Neuron (in vitro differentiated cells): ENCODE data around the gene CHN2.

ENCODE experiments used
- H2AFZ ChIP-seq: one replicate; pipeline ENCODE4 v1.6.1; 2013; ENCODE audit warnings: low read depth, mild to moderate bottlenecking, inconsistent platforms, low read length, moderate library complexity
- H3K27me3 ChIP-seq: one replicate; pipeline ENCODE4 v1.6.1; 2013; ENCODE audit warnings: low read length; ENCODE audit not compliant: insufficient read depth
- H3K36me3 ChIP-seq: one replicate; pipeline ENCODE4 v1.6.1; 2013; ENCODE audit warnings: low read length; ENCODE audit not compliant: insufficient read depth
- H3K4me1 ChIP-seq: one replicate; pipeline ENCODE4 v1.6.1; 2013; ENCODE audit warnings: low read length; ENCODE audit not compliant: insufficient read depth
- H3K4me3 ChIP-seq: 2 replicates; pipeline ENCODE4 v1.5.1; 2013; ENCODE audit warnings: mild to moderate bottlenecking, low read length, moderate library complexity
- H3K9me3 ChIP-seq: one replicate; pipeline ENCODE4 v1.6.1; 2013; ENCODE audit warnings: low read length

The CHN2 gene

GRCh38 chr7:29237489-29237888 lies 42.9 kb downstream of the CHN2 start:
- Histone ChIP-seq H3K27me3 (no peaks in the 10 kb centered on the region), H3K4me1 (peaks cover 3% of the 10 kb centered on the region), H3K9me3 (no peaks in the 10 kb centered on the region), H2AFZ (no peak overlapping the region), H3K36me3 (no peaks in the 10 kb centered on the region), H3K4me3 (no peak overlapping the region)

- no peaks in the 10 kb centered on the region for H3K36me3 ChIP-seq
- H2AFZ ChIP-seq: no peak overlapping the region
- H3K4me1 ChIP-seq: peaks cover 3% of the 10 kb centered on the region
- no peaks in the 10 kb centered on the region for H3K9me3 ChIP-seq
- no peak overlapping the region for H3K4me3 ChIP-seq
- no peaks in the 10 kb centered on the region for H3K27me3 ChIP-seq
Observed at GRCh38 chr7:29239638-29240037, 45.1 kb downstream of the CHN2 start.

DNA sequence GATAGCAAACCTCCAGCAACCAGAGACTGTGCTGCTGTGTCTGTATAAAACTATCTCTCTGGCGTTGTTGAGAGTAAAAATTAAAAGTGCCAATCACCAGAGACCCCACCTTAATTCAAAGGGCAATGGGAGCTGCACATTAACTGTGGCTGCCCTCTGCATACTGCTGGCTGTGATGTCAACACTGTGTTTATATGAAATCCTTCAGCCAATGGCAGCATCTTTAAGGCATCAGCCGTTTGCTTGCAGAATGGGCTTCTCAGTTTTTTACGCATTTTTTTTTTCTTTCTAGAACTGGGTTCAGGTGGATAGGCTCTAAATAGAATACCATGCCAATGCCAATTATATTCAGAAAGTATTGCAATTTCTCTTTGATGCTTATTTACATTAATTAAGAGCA lies 47.7 kb downstream of the CHN2 start:
- H3K4me1 ChIP-seq: peaks cover 4% of the 10 kb centered on the region
- no peaks in the 10 kb centered on the region for H3K27me3 ChIP-seq
- H2AFZ ChIP-seq: no peak overlapping the region
- no peaks in the 10 kb centered on the region for H3K36me3 ChIP-seq
- H3K4me3 ChIP-seq: no peak overlapping the region
- H3K9me3 ChIP-seq: no peaks in the 10 kb centered on the region

DNA sequence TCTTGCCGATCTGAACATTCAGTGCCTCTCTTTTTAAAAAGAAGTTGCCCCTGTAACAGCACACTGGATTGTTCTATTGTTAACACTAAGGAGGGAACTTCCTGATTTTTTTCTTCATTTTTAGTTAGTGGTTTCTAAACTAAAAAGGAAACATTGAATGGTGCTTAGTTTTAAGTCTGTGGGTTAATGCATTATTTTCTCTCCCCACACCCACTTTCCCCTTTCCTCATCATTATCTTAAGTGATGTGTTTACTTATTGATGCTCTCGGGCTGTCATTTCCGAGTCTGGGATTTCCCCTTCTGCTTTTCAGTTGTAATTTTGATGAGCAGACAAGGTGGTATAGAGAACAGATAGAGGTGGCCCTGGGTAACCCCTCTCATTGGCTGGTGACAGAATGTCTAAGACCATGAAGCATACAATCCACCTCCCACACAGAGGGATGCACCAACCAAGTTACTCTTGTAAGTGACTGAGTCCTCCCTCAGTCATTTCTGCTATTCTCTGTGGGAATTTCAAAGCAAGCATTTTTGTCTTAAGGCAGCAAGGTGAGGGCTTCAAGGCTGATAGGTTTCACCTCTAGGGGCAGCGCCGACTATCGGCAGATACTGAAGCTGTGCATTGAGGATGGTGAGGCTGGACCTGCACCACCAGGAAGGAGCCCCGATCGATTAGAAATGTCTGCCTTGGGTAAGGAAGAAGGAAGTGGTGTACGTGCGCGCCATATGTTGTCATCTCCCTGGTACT lies 49.5 kb downstream of the CHN2 start:
- peaks cover 6% of the 10 kb centered on the region for H3K4me1 ChIP-seq
- no peaks in the 10 kb centered on the region for H3K27me3 ChIP-seq
- no peak overlapping the region for H3K4me3 ChIP-seq

DNA sequence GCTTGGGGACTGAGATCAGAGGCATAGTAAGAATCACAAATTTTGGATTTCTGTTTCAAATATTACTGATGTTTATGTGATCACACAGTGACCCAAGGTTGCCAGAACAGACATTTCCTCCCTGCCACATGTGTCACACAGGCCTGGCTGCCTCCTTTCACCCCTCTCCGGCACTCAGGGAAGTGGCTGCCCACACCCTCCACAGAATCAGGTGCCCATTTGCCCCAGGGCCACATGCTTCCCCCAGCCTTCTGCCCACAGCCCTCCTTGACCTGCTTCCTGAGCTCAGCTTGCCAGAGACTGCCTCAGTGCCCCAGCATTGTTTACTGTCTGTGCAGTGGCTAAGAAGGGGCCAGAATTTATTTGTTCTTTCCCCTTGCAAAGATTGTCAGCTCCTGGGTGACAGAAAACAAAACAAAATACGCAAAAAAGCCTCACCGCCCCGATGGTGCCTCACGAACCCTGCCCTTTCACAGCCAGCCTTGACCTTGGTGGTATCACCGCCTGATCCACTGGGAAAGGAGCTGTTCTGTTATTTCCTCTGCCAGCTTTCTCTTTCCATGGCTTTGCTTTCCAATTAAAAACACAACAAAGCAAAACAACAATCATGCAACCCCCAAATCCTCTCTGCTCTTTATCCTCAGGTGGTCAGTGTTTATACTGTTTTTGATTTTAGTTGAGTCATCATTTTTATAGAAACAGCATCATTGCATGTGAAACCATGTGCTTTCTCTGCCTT lies 52.8 kb downstream of the CHN2 start:
- peaks cover 6% of the 10 kb centered on the region for H3K4me1 ChIP-seq
- no peaks in the 10 kb centered on the region for H3K9me3 ChIP-seq
- no peaks in the 10 kb centered on the region for H3K36me3 ChIP-seq
- no peak overlapping the region for H2AFZ ChIP-seq
- no peak overlapping the region for H3K4me3 ChIP-seq
- no peaks in the 10 kb centered on the region for H3K27me3 ChIP-seq

More for the DNA sequence above, 49.5 kb downstream of the CHN2 start:
- Histone ChIP-seq H2AFZ (no peak overlapping the region), H3K36me3 (no peaks in the 10 kb centered on the region), H3K9me3 (no peaks in the 10 kb centered on the region)

GRCh38 chr7:29247963-29248236 lies 53.3 kb downstream of the CHN2 start:
- H2AFZ ChIP-seq: no peak overlapping the region
- H3K9me3 ChIP-seq: no peaks in the 10 kb centered on the region
- H3K27me3 ChIP-seq: no peaks in the 10 kb centered on the region
- H3K4me3 ChIP-seq: no peak overlapping the region
- H3K4me1 ChIP-seq: peaks cover 6% of the 10 kb centered on the region
- H3K36me3 ChIP-seq: no peaks in the 10 kb centered on the region

GRCh38 chr7:29248713-29249382 lies 54.3 kb downstream of the CHN2 start:
- Histone ChIP-seq H3K9me3 (no peaks in the 10 kb centered on the region), H3K36me3 (no peaks in the 10 kb centered on the region), H3K27me3 (no peaks in the 10 kb centered on the region), H3K4me3 (no peak overlapping the region), H3K4me1 (peaks cover 6% of the 10 kb centered on the region), H2AFZ (no peak overlapping the region)

DNA sequence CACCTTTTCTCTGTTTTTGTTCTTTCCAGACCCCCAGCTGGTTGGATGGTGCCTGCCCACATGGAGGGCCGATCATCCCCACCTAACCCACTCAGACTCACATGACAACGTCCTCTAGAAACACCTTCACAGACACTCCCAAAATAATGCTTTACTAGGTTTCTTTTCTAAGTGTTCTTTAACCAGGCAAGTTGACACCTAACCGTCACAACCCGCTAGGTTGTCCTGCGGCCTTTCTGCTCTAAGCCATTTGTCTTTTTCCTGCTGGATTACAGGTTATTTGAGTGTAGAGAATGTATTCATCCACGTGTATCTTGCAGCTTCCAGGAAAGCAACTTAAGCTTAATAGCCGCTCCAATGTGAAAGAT lies 54.8 kb downstream of the CHN2 start:
- no peak overlapping the region for H2AFZ ChIP-seq
- H3K4me3 ChIP-seq: no peak overlapping the region
- H3K4me1 ChIP-seq: peaks cover 6% of the 10 kb centered on the region
- no peaks in the 10 kb centered on the region for H3K27me3 ChIP-seq
- no peaks in the 10 kb centered on the region for H3K36me3 ChIP-seq
- H3K9me3 ChIP-seq: no peaks in the 10 kb centered on the region

DNA sequence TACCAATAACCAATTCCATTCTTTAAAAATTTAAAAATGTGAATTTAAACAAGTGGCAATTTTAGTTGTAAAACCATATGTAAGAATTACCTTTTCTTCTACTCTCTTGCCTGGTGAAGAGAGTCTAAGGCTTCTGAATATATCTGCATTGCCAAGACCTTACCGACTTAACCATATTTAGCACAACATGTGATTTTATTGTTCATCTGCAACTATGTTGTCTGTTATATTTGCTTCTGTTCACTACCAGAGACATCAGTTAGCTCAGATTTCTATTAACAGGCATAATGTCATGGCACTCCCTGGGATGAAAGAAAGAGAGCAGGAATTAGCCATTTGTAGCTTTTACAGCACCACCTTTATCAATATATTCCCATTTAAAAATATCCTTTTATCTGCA lies 55.3 kb downstream of the CHN2 start:
- peaks cover 6% of the 10 kb centered on the region for H3K4me1 ChIP-seq
- no peaks in the 10 kb centered on the region for H3K36me3 ChIP-seq
- no peaks in the 10 kb centered on the region for H3K27me3 ChIP-seq
- no peak overlapping the region for H2AFZ ChIP-seq
- H3K9me3 ChIP-seq: no peaks in the 10 kb centered on the region
- H3K4me3 ChIP-seq: no peak overlapping the region

GRCh38 chr7:29253225-29253624 lies 58.6 kb downstream of the CHN2 start:
- Histone ChIP-seq H3K36me3 (no peaks in the 10 kb centered on the region), H3K27me3 (no peaks in the 10 kb centered on the region), H2AFZ (no peak overlapping the region), H3K4me1 (no peaks in the 10 kb centered on the region), H3K4me3 (no peak overlapping the region), H3K9me3 (no peaks in the 10 kb centered on the region)

GRCh38 chr7:29254591-29254990 lies 60.0 kb downstream of the CHN2 start:
- Histone ChIP-seq H3K4me1 (no peaks in the 10 kb centered on the region), H3K9me3 (no peaks in the 10 kb centered on the region), H3K4me3 (no peak overlapping the region), H3K36me3 (no peaks in the 10 kb centered on the region), H2AFZ (no peak overlapping the region), H3K27me3 (no peaks in the 10 kb centered on the region)

GRCh38 chr7:29255199-29255878 lies 60.8 kb downstream of the CHN2 start:
- H2AFZ ChIP-seq: no peak overlapping the region
- no peaks in the 10 kb centered on the region for H3K27me3 ChIP-seq
- no peak overlapping the region for H3K4me3 ChIP-seq

More at GRCh38 chr7:29255199-29255878, 60.8 kb downstream of the CHN2 start:
- no peaks in the 10 kb centered on the region for H3K9me3 ChIP-seq
- no peaks in the 10 kb centered on the region for H3K4me1 ChIP-seq
- no peaks in the 10 kb centered on the region for H3K36me3 ChIP-seq
